Activated T-cell treated with anti-CD3 and anti-CD28 coated beads, Interleukin-2, amount 50 U/mL, for 72 hours (primary cell): ENCODE data around the gene PIP4K2B. TPM values are rescaled to one million over a fixed set of nuclear protein-coding genes. Genes with fewer than 3 reads are reported as not detected.

Experiments
- ATAC-seq, 2 donors: fragments of 150-1000 bp; cut with Tn5 transposase; replicated peaks in 1 of 2; 2 replicates each; pipeline ENCODE4 v1.10.0; 2021; ENCODE audit warnings: moderate library complexity in 2 of 2, mild to moderate bottlenecking in 1 of 2
- DNase-seq, 2 donors: peaks; one replicate each; pipeline ENCODE4 v3.0.0; 2021 to 2022; ENCODE audit warnings: mixed read lengths in 1 of 2
- H3K27ac Mint-ChIP-seq: one replicate; pipeline ENCODE4 v1.8.0; 2022; ENCODE audit warnings: mild to moderate bottlenecking, moderate library complexity, mixed read lengths
- H3K27me3 Mint-ChIP-seq: one replicate; pipeline ENCODE4 v1.8.0; 2022; ENCODE audit warnings: low read depth, mixed read lengths
- H3K36me3 Mint-ChIP-seq, 2 donors: one replicate each; pipeline ENCODE4 v1.8.0; 2022; ENCODE audit warnings: mixed read lengths in 2 of 2, mild to moderate bottlenecking in 1 of 2; ENCODE audit not compliant: insufficient read depth in 2 of 2
- H3K4me1 Mint-ChIP-seq: one replicate; pipeline ENCODE4 v1.8.0; 2022; ENCODE audit warnings: low read depth, mixed read lengths
- H3K4me3 Mint-ChIP-seq, 2 donors: one replicate each; pipeline ENCODE4 v1.8.0; 2022; ENCODE audit warnings: mild to moderate bottlenecking in 2 of 2, mixed read lengths in 2 of 2, moderate library complexity in 2 of 2
- H3K9me3 Mint-ChIP-seq, 2 donors: one replicate each; pipeline ENCODE4 v1.8.0; 2022; ENCODE audit warnings: mixed read lengths in 2 of 2
- total RNA-seq, 2 donors: library from RNA; stranded (reverse); gene quantifications; one replicate each; pipeline ENCODE4 v1.2.3, GENCODE V29; 2022

Gene PIP4K2B
- total RNA-seq, 2 donors from 2014 or later, result 32.7 to 34.3 TPM

DNA sequence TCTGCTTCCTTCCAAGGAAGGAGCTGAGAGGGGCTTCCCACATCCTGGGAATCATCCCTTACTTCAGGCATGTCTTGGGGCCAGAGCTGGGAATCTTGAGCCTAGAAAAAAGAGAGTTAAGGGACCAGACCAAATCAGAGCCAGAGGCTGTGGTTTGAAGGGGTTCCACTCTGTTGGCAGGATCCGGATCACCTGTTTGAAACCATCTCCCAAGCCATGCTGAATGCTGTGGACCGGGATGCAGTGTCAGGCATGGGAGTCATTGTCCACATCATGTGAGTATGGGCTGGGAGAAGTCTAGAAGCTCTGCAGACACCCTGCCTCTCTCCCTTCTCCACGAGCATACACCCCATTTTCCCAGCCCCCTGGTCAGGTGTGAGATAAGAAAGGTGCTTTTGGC is 37.1 kb downstream of the PIP4K2B start:
- Mint-ChIP-seq H3K36me3 (peaks cover 9 to 22% of the 10 kb centered on the region in 2 donors), H3K27ac (no peak overlapping the region), H3K4me1 (no peaks in the 10 kb centered on the region), H3K27me3 (no peaks in the 10 kb centered on the region), H3K9me3 (no peaks in the 10 kb centered on the region), H3K4me3 (no peak overlapping the region)
- DNase-seq, result no peak
- no peak for ATAC-seq

GRCh38 chr17:38761612-38762011 is 37.7 kb downstream of the PIP4K2B start:
- peak; percentile 36 to 44 for DNase-seq
- Mint-ChIP-seq H3K27ac (peak overlapping the region; percentile 2), H3K36me3 (peaks cover 9 to 20% of the 10 kb centered on the region in 2 donors)

GRCh38 chr17:38753071-38753506 is 46.3 kb downstream of the PIP4K2B start:
- H3K36me3 Mint-ChIP-seq, result peaks cover 13 to 23% of the 10 kb centered on the region in 2 donors

More at GRCh38 chr17:38761612-38762011, 37.7 kb downstream of the PIP4K2B start:
- no peaks in the 10 kb centered on the region for H3K27me3 Mint-ChIP-seq
- peak; percentile 40 to 42 for ATAC-seq
- H3K4me3 Mint-ChIP-seq, result no peak overlapping the region
- no peaks in the 10 kb centered on the region for H3K9me3 Mint-ChIP-seq
- H3K4me1 Mint-ChIP-seq, result no peaks in the 10 kb centered on the region

DNA sequence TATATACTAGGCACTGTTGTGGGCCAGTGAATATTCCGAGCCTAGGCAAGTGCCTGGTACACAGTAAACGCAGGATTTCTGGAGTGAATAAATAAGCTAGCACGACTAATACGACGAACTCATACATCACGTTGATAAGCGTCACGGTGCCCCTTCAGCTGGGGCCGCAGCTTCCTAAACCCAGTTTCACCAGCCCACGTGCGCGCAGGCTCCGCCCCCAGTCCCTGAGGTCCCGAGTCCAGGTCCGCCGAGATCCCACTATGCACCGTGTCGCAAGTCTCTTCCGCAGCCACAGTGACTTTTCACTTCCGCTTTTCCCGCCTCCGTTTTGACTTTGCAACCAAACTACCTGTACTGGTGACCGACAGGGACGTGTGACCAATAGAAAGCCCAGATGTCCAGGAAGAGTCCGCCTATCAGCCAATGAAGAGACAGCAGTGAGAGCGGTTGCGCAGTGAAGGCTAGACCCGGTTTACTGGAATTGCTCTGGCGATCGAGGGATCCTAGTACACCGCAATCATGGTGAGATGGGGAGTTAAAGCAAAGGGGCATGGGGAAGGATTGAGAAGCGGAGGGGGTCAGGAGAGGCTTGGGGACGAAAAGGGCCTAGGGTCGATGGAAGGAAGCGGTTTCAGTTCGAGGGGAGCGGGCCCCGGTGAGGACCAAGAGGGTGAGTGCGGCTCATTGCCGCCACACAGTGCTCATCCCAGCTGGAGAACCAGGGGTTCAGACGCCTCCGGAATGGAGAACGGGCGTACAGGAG is 46.9 kb downstream of the PIP4K2B start, which contains the start of gene PSMB3:
Gene PSMB3, plus strand, starts transcription at position 434 of the 763 bp plus-strand sequence. Its CDS starts 86 bp downstream, at position 520.
- H3K4me1 Mint-ChIP-seq, result peaks cover 51% of the 10 kb centered on the region
- H3K27ac Mint-ChIP-seq, result peak within 1 kb of the TSS; percentile 93
- peak within 1 kb of the TSS; percentile 88 to 98 for H3K4me3 Mint-ChIP-seq
- no peaks in the 10 kb centered on the region for H3K9me3 Mint-ChIP-seq
- H3K27me3 Mint-ChIP-seq, result peaks cover 21% of the 10 kb centered on the region
- peak; percentile 87 to 90 for ATAC-seq
- DNase-seq, result peak; percentile 95 to 98
- H3K36me3 Mint-ChIP-seq, result peaks cover 15 to 23% of the 10 kb centered on the region in 2 donors

More at GRCh38 chr17:38753071-38753506, 46.3 kb downstream of the PIP4K2B start:
- DNase-seq (no peak), ATAC-seq (no peak)
- Mint-ChIP-seq H3K27ac (peak overlapping the region; percentile 93), H3K27me3 (peaks cover 21% of the 10 kb centered on the region), H3K9me3 (no peaks in the 10 kb centered on the region), H3K4me1 (peaks cover 51% of the 10 kb centered on the region), H3K4me3 (peak overlapping the region; percentile 88 to 98)

- no peaks in the 10 kb centered on the region for H3K9me3 Mint-ChIP-seq
- peaks cover 22% of the 10 kb centered on the region for H3K27me3 Mint-ChIP-seq
- H3K27ac Mint-ChIP-seq, result peak overlapping the region; percentile 93
- H3K4me3 Mint-ChIP-seq, result peak overlapping the region; percentile 88 to 98
- H3K4me1 Mint-ChIP-seq, result peaks cover 52% of the 10 kb centered on the region
- peak; percentile 33 to 45 for ATAC-seq
- peaks cover 15 to 22% of the 10 kb centered on the region in 2 donors for H3K36me3 Mint-ChIP-seq
- DNase-seq, result peak; percentile 84 to 91
Measured at GRCh38 chr17:38751808-38752307, 47.5 kb downstream of the PIP4K2B start.

DNA sequence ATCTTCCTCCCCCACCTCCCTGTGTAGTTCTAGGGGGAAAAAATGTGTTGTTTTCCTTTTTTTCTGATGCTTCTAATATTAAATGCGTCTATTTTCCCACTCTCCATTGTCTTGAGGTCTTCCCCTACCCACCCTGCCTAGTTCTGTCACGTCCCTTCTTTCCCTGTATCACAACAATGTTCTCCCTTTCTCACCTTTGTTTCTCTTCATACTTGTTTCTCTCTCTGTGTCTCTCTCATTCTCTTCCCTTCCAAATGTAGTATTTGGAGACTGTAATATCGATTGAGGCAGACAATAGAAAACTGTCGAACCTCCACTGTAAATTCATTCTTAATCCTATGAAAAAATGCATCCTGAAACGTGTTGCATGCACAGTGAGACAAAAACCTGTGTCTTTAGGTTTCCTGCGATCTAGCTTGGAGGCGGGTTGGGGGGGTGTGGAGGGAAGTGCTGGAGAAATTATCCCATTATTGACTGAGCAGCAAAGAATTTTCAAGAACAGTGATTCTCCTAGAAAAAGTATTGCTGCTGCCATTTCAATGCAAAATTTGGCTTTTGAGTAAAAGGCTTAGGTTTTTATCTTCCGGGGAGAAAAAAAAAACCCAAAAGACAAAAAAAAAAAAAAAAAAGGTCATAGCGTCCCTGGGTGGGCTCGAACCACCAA is 48.1 kb downstream of the PIP4K2B start:
- Mint-ChIP-seq H3K9me3 (no peaks in the 10 kb centered on the region), H3K4me1 (peaks cover 58% of the 10 kb centered on the region), H3K36me3 (peaks cover 15 to 20% of the 10 kb centered on the region in 2 donors), H3K27me3 (peaks cover 28% of the 10 kb centered on the region), H3K27ac (peak overlapping the region; percentile 93), H3K4me3 (peak overlapping the region; percentile 88 to 98)
- ATAC-seq, result no peak
- DNase-seq, result no peak

GRCh38 chr17:38750312-38751121 is 48.8 kb downstream of the PIP4K2B start:
- ATAC-seq (no peak), DNase-seq (no peak)
- Mint-ChIP-seq H3K4me1 (peaks cover 63% of the 10 kb centered on the region), H3K27me3 (peaks cover 34% of the 10 kb centered on the region), H3K4me3 (peak overlapping the region; percentile 88 to 98), H3K9me3 (no peaks in the 10 kb centered on the region), H3K27ac (peak overlapping the region; percentile 85), H3K36me3 (peaks cover 13 to 18% of the 10 kb centered on the region in 2 donors)

- Mint-ChIP-seq H3K27me3 (peaks cover 37% of the 10 kb centered on the region), H3K36me3 (peaks cover 13 to 16% of the 10 kb centered on the region in 2 donors), H3K4me3 (peak overlapping the region; percentile 88 to 98), H3K4me1 (peaks cover 63% of the 10 kb centered on the region), H3K9me3 (no peaks in the 10 kb centered on the region), H3K27ac (no peak overlapping the region)
- ATAC-seq (no peak), DNase-seq (no peak)
Measured at GRCh38 chr17:38750044-38750311, 49.4 kb downstream of the PIP4K2B start.

- peak; percentile 25 to 36 for DNase-seq
- no peak overlapping the region for H3K27ac Mint-ChIP-seq
- H3K27me3 Mint-ChIP-seq, result peaks cover 42% of the 10 kb centered on the region
- peaks cover 10 to 13% of the 10 kb centered on the region in 2 donors for H3K36me3 Mint-ChIP-seq
- H3K9me3 Mint-ChIP-seq, result no peaks in the 10 kb centered on the region
- peaks cover 59% of the 10 kb centered on the region for H3K4me1 Mint-ChIP-seq
- H3K4me3 Mint-ChIP-seq, result peak overlapping the region; percentile 88 to 98
- ATAC-seq, result no peak
Measured at GRCh38 chr17:38749223-38750043, 49.9 kb downstream of the PIP4K2B start.

DNA sequence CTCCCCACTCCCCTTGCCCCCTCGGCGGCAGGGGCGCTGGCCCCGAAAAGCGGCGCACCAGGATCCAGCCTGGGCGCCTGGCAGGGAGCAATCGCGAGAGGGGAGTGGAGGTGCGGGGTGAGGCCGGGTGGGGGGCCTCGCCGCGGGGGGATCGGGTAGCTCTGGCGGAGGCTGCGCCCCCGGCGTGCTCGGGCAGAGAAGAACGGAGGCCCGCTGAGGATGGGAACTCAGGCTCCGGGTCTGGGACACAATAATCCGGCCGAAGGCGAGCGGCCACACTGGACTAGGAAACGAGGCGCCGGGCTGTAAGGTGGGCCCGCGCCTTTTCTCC is 50.5 kb downstream of the PIP4K2B start:
- Mint-ChIP-seq H3K36me3 (peaks cover 10 to 12% of the 10 kb centered on the region in 2 donors), H3K4me1 (peaks cover 54% of the 10 kb centered on the region), H3K4me3 (peak overlapping the region; percentile 88 to 98), H3K27ac (no peak overlapping the region), H3K27me3 (peaks cover 46% of the 10 kb centered on the region), H3K9me3 (no peaks in the 10 kb centered on the region)
- DNase-seq, result no peak
- no peak for ATAC-seq

DNA sequence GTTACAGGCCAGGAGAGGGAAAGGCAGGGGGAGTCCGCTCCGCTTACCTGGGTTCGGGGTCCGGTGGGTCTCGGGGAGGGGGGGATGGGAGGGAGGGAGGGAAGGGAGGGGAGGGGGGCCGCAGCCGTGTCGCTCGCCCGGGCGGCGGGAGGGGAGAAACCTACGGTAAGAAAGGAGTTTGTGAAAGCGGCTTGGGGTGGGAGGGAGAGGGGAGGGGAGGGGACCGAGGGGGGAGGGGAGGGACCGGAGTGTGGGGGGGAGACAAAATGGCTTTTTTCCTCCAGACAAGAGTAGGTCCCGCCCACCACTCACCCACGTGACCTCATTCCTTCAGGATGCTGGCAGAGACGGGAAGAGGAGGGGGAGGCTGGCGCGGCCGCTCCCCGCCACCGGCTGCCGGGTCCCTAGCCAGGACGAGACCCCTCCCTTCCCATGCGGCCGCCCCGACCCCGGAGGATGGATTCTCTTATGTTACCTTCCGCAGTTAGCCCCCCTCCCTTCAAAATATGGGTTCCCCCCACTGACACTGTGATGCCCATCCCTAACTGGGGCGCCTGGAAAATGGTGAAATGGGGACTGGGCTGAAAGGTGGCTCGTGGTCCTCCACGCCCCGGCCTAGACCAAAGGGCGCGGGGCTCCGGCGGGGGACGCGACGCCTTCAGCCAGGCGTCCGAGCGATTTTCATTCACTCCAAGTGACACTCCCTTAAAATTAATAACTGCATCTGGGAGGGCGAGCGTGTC is 51.0 kb downstream of the PIP4K2B start, which contains the start of gene PCGF2:
Gene PCGF2, minus strand, starts transcription at position 188 of the 743 bp plus-strand sequence. CDS start 7,934 bp downstream, outside the sequence.
- H3K4me3 Mint-ChIP-seq, result peak within 1 kb of the TSS; percentile 88 to 98
- no peak within 1 kb of the TSS for H3K27ac Mint-ChIP-seq
- H3K4me1 Mint-ChIP-seq, result peaks cover 48% of the 10 kb centered on the region
- ATAC-seq (no peak), DNase-seq (no peak)
- H3K9me3 Mint-ChIP-seq, result no peaks in the 10 kb centered on the region
- H3K27me3 Mint-ChIP-seq, result peaks cover 46% of the 10 kb centered on the region
- peaks cover 7 to 8% of the 10 kb centered on the region in 2 donors for H3K36me3 Mint-ChIP-seq
